ENCODE measurements around the gene LIN54. TPM values are rescaled to one million over a fixed set of nuclear protein-coding genes. Genes with fewer than 3 reads are reported as not detected.

The LIN54 gene
- total RNA-seq, 2 experiments from 2014 or later = 21.5 to 22.7 TPM

DNA sequence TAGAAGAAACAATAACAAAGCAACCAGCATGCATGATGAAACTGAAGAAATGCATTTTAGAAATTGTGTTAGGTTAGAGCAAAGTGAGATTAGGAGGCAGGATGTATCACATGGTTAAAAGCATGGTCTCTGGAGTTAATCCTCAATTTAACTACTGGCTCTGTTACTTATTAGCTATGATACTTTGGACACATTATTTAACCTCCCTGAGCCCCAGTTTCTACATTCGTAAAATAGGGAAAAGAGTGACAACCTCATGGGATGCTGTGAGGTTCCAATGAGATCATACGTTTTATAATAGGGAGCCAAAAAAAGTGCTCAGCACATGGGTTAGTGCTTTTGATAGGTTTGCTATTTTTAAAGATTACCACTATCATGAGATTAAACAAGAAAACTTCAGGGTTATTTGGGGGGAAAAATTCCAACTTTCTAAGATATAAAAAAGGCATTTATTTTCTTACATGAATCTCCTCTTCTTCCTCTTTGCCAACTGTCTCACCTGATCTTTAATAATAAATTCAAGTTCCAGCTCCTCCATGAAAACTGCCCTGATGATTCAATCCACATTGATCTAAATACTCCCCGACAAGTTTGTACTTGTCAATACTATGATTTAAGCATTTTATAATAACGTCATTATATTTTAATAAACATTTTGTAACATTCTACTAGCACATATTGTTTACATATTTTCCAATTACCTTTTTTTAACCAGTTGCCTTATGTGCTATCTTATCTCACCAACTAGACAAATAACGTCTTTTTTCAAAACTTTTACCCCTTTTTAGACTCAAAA is 124.3 kb downstream of the LIN54 start:
- intact Hi-C loops (cut with micrococcal nuclease) = no loop called here
- DNase-seq = no peak
- ChIA-PET POLR2A (no interaction called here), CTCF (interaction anchor here (0.6 to 1.5 kb wide), 4 partner anchors 10 to 34 kb away, joined by 3 to 5 read pairs (median 4); no protein-coding TSS in a partner anchor)
- peaks cover 39% of the 10 kb centered on the region for H3K4me1 Mint-ChIP-seq (ENCODE audit: low read depth)
- no peaks in the 10 kb centered on the region for H3K27me3 Mint-ChIP-seq
- H3K27ac Mint-ChIP-seq = no peak overlapping the region
- peaks cover 9% of the 10 kb centered on the region for H3K36me3 Mint-ChIP-seq
- no peaks in the 10 kb centered on the region for H3K9me3 Mint-ChIP-seq
- no peak overlapping the region for H3K4me3 Mint-ChIP-seq

DNA sequence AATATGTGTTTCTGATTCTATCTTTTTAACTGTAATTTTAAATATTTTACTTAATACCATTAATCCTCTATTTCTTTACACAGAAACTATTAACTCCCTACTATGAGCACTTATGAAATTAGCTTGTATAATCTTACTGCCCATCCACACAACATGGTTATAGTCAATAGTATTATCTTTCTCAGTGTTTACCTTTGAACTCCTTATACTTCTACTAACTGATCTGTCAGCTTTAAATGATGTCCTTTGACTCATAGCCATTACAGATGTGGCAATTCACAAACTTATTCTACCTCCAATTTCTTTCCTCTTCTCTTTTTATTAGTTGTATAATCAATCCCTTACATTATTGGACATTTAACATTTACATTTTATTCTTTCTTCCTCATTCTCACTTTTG is 125.2 kb downstream of the LIN54 start:
- Mint-ChIP-seq H3K27ac (no peak overlapping the region), H3K9me3 (no peaks in the 10 kb centered on the region), H3K4me1 (ENCODE audit: low read depth) (peaks cover 39% of the 10 kb centered on the region), H3K27me3 (no peaks in the 10 kb centered on the region), H3K36me3 (peaks cover 6% of the 10 kb centered on the region), H3K4me3 (no peak overlapping the region)
- no peak for DNase-seq
- ChIA-PET CTCF (interaction anchor here (0.8 to 1.5 kb wide), 2 partner anchors 14 to 382 kb away, joined by 4 to 5 read pairs; no protein-coding TSS in a partner anchor), POLR2A (interaction anchor here (0.7 to 1.0 kb wide), 2 partner anchors 73 to 388 kb away, joined by 3 read pairs; no protein-coding TSS in a partner anchor)
- intact Hi-C loops (cut with micrococcal nuclease) = no loop called here

Other genes with a start within 250 kb of the LIN54 start
- gene SCD5, start 212.0 kb downstream of the LIN54 start, total RNA-seq = under 1 TPM; 0.12 to 0.14 TPM
- 10 to 100 TPM; 87.8 to 88.1 TPM for gene SEC31A, start 119.7 kb downstream of the LIN54 start, total RNA-seq
- gene THAP9, start 110.1 kb downstream of the LIN54 start, total RNA-seq = 1 to 10 TPM; 2.3 to 2.4 TPM
- 10 to 100 TPM; 38.5 to 40.6 TPM for gene COPS4, start 24.4 kb upstream of the LIN54 start, total RNA-seq
- 10 to 100 TPM; 16.9 to 17.9 TPM for gene PLAC8, start 103.9 kb upstream of the LIN54 start, total RNA-seq

All from activated CD4-positive, alpha-beta memory T cell treated with anti-CD3 and anti-CD28 coated beads for 36 hours (primary cell).